ENCODE results near the gene TNFRSF12A. TPM values are rescaled to one million over a fixed set of nuclear protein-coding genes. Genes with fewer than 3 reads are reported as not detected.

The TNFRSF12A gene
- total and polyA plus RNA-seq, 2 of the 13 experiments (the other 11 are each of a cell fraction or from before 2014, with no cell fraction given), result 61.9 to 66.0 TPM

- TF ChIP-seq GZF1 (CRISPR knock-in tag; IDR thresholded peaks at IDR 0.05) (0 out of 2 replicates have a peak, but pooled peaks have one; percentile 34), SMARCC2 (IDR thresholded peaks at IDR 0.05) (no peak), ZNF382 (CRISPR knock-in tag; IDR thresholded peaks at IDR 0.05; ENCODE audit: borderline replicate concordance) (no peak), ARNT (IDR thresholded peaks at IDR 0.05) (no peak), TFAP4 (IDR thresholded peaks at IDR 0.05; ENCODE audit: borderline replicate concordance, low read depth) (peak; percentile 85; the same call in 1 of the 2 replicates), FOXK2 (IDR thresholded peaks at IDR 0.05) (no peak), ZNF558 (CRISPR knock-in tag; IDR thresholded peaks at IDR 0.05; ENCODE audit: borderline replicate concordance) (no peak), JDP2 (CRISPR knock-in tag; IDR thresholded peaks at IDR 0.05; ENCODE audit: borderline replicate concordance) (no peak), RFX1 (IDR thresholded peaks at IDR 0.05) (no peak), ZBTB38 (CRISPR knock-in tag; IDR thresholded peaks at IDR 0.05) (peak; percentile 51), SALL1 (CRISPR knock-in tag; IDR thresholded peaks at IDR 0.05) (peak; percentile 80), MTA3 (CRISPR knock-in tag; IDR thresholded peaks at IDR 0.05) (no peak), MED13 (CRISPR knock-in tag; IDR thresholded peaks at IDR 0.05) (no peak), ZNF350 (CRISPR knock-in tag; IDR thresholded peaks at IDR 0.05; ENCODE audit: borderline replicate concordance, low read depth) (peak; percentile 91; the same call in 1 of the 2 replicates), ZNF883 (CRISPR knock-in tag; IDR thresholded peaks at IDR 0.05; ENCODE audit: not compliant biosample characterization) (peak; percentile 90), RERE (CRISPR knock-in tag; IDR thresholded peaks at IDR 0.05; ENCODE audit: low read depth) (0 out of 2 replicates have a peak, but pooled peaks have one; percentile 13)
- TF ChIP-seq, protein P1, sequence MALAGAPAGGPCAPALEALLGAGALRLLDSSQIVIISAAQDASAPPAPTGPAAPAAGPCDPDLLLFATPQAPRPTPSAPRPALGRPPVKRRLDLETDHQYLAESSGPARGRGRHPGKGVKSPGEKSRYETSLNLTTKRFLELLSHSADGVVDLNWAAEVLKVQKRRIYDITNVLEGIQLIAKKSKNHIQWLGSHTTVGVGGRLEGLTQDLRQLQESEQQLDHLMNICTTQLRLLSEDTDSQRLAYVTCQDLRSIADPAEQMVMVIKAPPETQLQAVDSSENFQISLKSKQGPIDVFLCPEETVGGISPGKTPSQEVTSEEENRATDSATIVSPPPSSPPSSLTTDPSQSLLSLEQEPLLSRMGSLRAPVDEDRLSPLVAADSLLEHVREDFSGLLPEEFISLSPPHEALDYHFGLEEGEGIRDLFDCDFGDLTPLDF (CRISPR knock-in tag; IDR thresholded peaks at IDR 0.05), result peak; percentile 71
- TF ChIP-seq, protein P2, sequence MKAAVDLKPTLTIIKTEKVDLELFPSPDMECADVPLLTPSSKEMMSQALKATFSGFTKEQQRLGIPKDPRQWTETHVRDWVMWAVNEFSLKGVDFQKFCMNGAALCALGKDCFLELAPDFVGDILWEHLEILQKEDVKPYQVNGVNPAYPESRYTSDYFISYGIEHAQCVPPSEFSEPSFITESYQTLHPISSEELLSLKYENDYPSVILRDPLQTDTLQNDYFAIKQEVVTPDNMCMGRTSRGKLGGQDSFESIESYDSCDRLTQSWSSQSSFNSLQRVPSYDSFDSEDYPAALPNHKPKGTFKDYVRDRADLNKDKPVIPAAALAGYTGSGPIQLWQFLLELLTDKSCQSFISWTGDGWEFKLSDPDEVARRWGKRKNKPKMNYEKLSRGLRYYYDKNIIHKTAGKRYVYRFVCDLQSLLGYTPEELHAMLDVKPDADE (CRISPR knock-in tag; IDR thresholded peaks at IDR 0.05), result no peak
- TF ChIP-seq, protein P3, sequence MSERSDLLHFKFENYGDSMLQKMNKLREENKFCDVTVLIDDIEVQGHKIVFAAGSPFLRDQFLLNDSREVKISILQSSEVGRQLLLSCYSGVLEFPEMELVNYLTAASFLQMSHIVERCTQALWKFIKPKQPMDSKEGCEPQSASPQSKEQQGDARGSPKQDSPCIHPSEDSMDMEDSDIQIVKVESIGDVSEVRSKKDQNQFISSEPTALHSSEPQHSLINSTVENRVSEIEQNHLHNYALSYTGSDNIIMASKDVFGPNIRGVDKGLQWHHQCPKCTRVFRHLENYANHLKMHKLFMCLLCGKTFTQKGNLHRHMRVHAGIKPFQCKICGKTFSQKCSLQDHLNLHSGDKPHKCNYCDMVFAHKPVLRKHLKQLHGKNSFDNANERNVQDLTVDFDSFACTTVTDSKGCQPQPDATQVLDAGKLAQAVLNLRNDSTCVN (CRISPR knock-in tag; IDR thresholded peaks at IDR 0.05; ENCODE audit: borderline replicate concordance), result 0 out of 2 replicates have a peak, but pooled peaks have one; percentile 74
Observed at GRCh38 chr16:3023669-3024478, 3.7 kb downstream of the TNFRSF12A start, which contains the start of the genes HCFC1R1 and THOC6 (continued).

All from HepG2 (cell line).